Measurements from ENCODE around the gene MOCOS.

The MOCOS gene

GRCh38 chr18:36255072-36255698, 67.9 kb downstream of the MOCOS start:
- no peaks in the 10 kb centered on the region for H3K9me3 ChIP-seq (ENCODE audit: control insufficient read depth, insufficient read depth, low read length)
- no peaks in the 10 kb centered on the region for H3K4me1 ChIP-seq (ENCODE audit: control insufficient read depth, low read length)
- H3K4me3 ChIP-seq (ENCODE audit: low read length), result no peak overlapping the region
- TF ChIP-seq CTCF (IDR thresholded peaks at IDR 0.05; ENCODE audit: low read depth, low read length, poor library complexity, severe bottlenecking) (no peak), EZH2phosphoT487 (IDR thresholded peaks at IDR 0.05; ENCODE audit: borderline replicate concordance, low read length) (no peak)
- H3K27me3 ChIP-seq (ENCODE audit: control insufficient read depth, low read length), result no peaks in the 10 kb centered on the region
- no peaks in the 10 kb centered on the region for H4K20me1 ChIP-seq (ENCODE audit: control insufficient read depth, insufficient read depth, low read depth, low read length)
- no peaks in the 10 kb centered on the region for H3K79me2 ChIP-seq (ENCODE audit: control insufficient read depth, low read length)
- no peaks in the 10 kb centered on the region for H3K36me3 ChIP-seq (ENCODE audit: control insufficient read depth, low read length)
- no peaks in the 10 kb centered on the region for H3F3A ChIP-seq (ENCODE audit: control insufficient read depth, insufficient read depth)
- H3K4me2 ChIP-seq (ENCODE audit: low read length), result no peak overlapping the region
- H3K9me2 ChIP-seq (replicated peaks; ENCODE audit: control insufficient read depth, low read length), result no peaks in the 10 kb centered on the region
- no peak overlapping the region for H3K27ac ChIP-seq (ENCODE audit: low read depth, low read length)

- H3K27me3 ChIP-seq (ENCODE audit: control insufficient read depth, low read length), result no peaks in the 10 kb centered on the region
- no peak overlapping the region for H3K4me3 ChIP-seq (ENCODE audit: low read length)
- TF ChIP-seq CTCF (IDR thresholded peaks at IDR 0.05; ENCODE audit: low read depth, low read length, poor library complexity, severe bottlenecking) (no peak), EZH2phosphoT487 (IDR thresholded peaks at IDR 0.05; ENCODE audit: borderline replicate concordance, low read length) (no peak)
- no peak overlapping the region for H3K4me2 ChIP-seq (ENCODE audit: low read length)
- no peaks in the 10 kb centered on the region for H3F3A ChIP-seq (ENCODE audit: control insufficient read depth, insufficient read depth)
- no peaks in the 10 kb centered on the region for H4K20me1 ChIP-seq (ENCODE audit: control insufficient read depth, insufficient read depth, low read depth, low read length)
- H3K79me2 ChIP-seq (ENCODE audit: control insufficient read depth, low read length), result no peaks in the 10 kb centered on the region
- no peak overlapping the region for H3K27ac ChIP-seq (ENCODE audit: low read depth, low read length)
- no peaks in the 10 kb centered on the region for H3K9me3 ChIP-seq (ENCODE audit: control insufficient read depth, insufficient read depth, low read length)
- no peaks in the 10 kb centered on the region for H3K4me1 ChIP-seq (ENCODE audit: control insufficient read depth, low read length)
- H3K36me3 ChIP-seq (ENCODE audit: control insufficient read depth, low read length), result no peaks in the 10 kb centered on the region
- H3K9me2 ChIP-seq (replicated peaks; ENCODE audit: control insufficient read depth, low read length), result no peaks in the 10 kb centered on the region
Observed at GRCh38 chr18:36256094-36256493, 68.8 kb downstream of the MOCOS start.

GRCh38 chr18:36262971-36263370, 75.7 kb downstream of the MOCOS start:
- Histone ChIP-seq H3K79me2 (ENCODE audit: control insufficient read depth, low read length) (no peaks in the 10 kb centered on the region), H3K4me2 (ENCODE audit: low read length) (no peak overlapping the region), H3K36me3 (ENCODE audit: control insufficient read depth, low read length) (no peaks in the 10 kb centered on the region), H3K4me1 (ENCODE audit: control insufficient read depth, low read length) (no peaks in the 10 kb centered on the region), H4K20me1 (ENCODE audit: control insufficient read depth, insufficient read depth, low read depth, low read length) (no peaks in the 10 kb centered on the region), H3K27ac (ENCODE audit: low read depth, low read length) (no peak overlapping the region), H3K9me3 (ENCODE audit: control insufficient read depth, insufficient read depth, low read length) (no peaks in the 10 kb centered on the region), H3K9me2 (replicated peaks; ENCODE audit: control insufficient read depth, low read length) (no peaks in the 10 kb centered on the region), H3K4me3 (ENCODE audit: low read length) (no peak overlapping the region), H3F3A (ENCODE audit: control insufficient read depth, insufficient read depth) (no peaks in the 10 kb centered on the region), H3K27me3 (ENCODE audit: control insufficient read depth, low read length) (no peaks in the 10 kb centered on the region)
- TF ChIP-seq CTCF (IDR thresholded peaks at IDR 0.05; ENCODE audit: low read depth, low read length, poor library complexity, severe bottlenecking), result no peak
- TF ChIP-seq EZH2phosphoT487 (IDR thresholded peaks at IDR 0.05; ENCODE audit: borderline replicate concordance, low read length), result no peak
